K562 (cell line): ENCODE data around the gene MCM5. TPM values are rescaled to one million over a fixed set of nuclear protein-coding genes. Genes with fewer than 3 reads are reported as not detected.
A peak's percentile ranks its signal among the peaks of the same experiment; 100 is the strongest.

Experiments
- ATAC-seq: fragments of 200-7000 bp; cut with Tn5 transposase; 3 replicates; pipeline ENCODE4 v1.9.1; 2020; ENCODE audit warnings: moderate library complexity
- BruUV-seq: library from RNA; stranded (reverse); fragments of 400-500 nt; replicated peaks from 2 replicates; lab custom pipeline; 2021; lab: Mats Ljungman, UMichigan
- CTCF ChIA-PET: fragments of 300-600 bp; formaldehyde crosslinking; extraction: SDS; loops from one replicate; lab custom pipeline; 2021; ENCODE audit warnings: low intra/inter-chr PET ratio; lab: Yijun Ruan, JAX
- POLR2A ChIA-PET: fragments of 300-600, 350-650 bp; sonication (Branson Sonifier 250); formaldehyde crosslinking; extraction: SDS; loops from one replicate; lab custom pipeline; 2021; ENCODE audit warnings: antibody characterized with exemption, inconsistent platforms; lab: Yijun Ruan, JAX
- DNase-seq, 4 experiments: peaks; one replicate each; pipeline versions ENCODE4 v3.0.0 to v3.0.0-alpha.2; 2011 to 2018; ENCODE audit warnings: low spot score in 3 of 4, mixed read lengths in 3 of 4; ENCODE audit errors: extremely low read depth in 1 of 4
- FAIRE-seq: peaks from 2 replicates; lab custom pipeline; 2011; peaks lifted over from hg19 to GRCh38; lab: Jason Lieb, UNC
- H2AFZ ChIP-seq: 2 replicates; pipeline ENCODE4 v1.6.0; 2011; ENCODE audit warnings: low read depth, low read length, control low read depth, inconsistent platforms
- H3K27ac ChIP-seq: fragments of 200-600 bp; 3 replicates; pipeline ENCODE4 v1.8.0; 2011; ENCODE audit warnings: low read depth, mild to moderate bottlenecking, control low read depth, inconsistent platforms, low read length, moderate library complexity, mixed read lengths; ENCODE audit errors: extremely low read depth
- H3K27me3 ChIP-seq, 2 experiments: fragments of 300-600 bp in 1 of 2; 2 replicates in 1 of 2; 3 replicates in 1 of 2; pipeline versions ENCODE4 v1.6.0 to v1.8.0; 2011; ENCODE audit warnings: inconsistent platforms in 2 of 2, low read length in 2 of 2, mild to moderate bottlenecking in 1 of 2, mixed read lengths in 1 of 2, moderate library complexity in 1 of 2; ENCODE audit not compliant: control insufficient read depth in 2 of 2, insufficient read depth in 2 of 2
- H3K36me3 ChIP-seq: fragments of 300-600 bp; 3 replicates; pipeline ENCODE4 v1.8.0; 2011; ENCODE audit warnings: mild to moderate bottlenecking, low read length, inconsistent platforms; ENCODE audit not compliant: control insufficient read depth, insufficient read depth
- H3K4me1 ChIP-seq, 2 experiments: fragments of 200-600 bp in 1 of 2; replicated peaks in 1 of 2; 2 replicates in 1 of 2; 3 replicates in 1 of 2; pipeline versions ENCODE4 v1.5.1 to v1.8.0; 2011; ENCODE audit warnings: inconsistent platforms in 2 of 2, low read length in 2 of 2, mild to moderate bottlenecking in 1 of 2, mixed read lengths in 1 of 2, moderate library complexity in 1 of 2; ENCODE audit not compliant: control insufficient read depth in 2 of 2, insufficient read depth in 2 of 2
- H3K4me2 ChIP-seq: 2 replicates; pipeline ENCODE4 v1.6.1; 2011; ENCODE audit warnings: low read length, control low read depth, inconsistent platforms, mixed read lengths; ENCODE audit not compliant: insufficient read depth
- H3K4me3 ChIP-seq: fragments of 200-600 bp; sonication (generic), shearing (Covaris generic); 2 replicates; pipeline ENCODE4 v1.5.1; 2016; ENCODE audit warnings: control low read depth, inconsistent platforms
- H3K79me2 ChIP-seq: fragments of 200-600 bp; 3 replicates; pipeline ENCODE4 v1.8.0; 2011; ENCODE audit warnings: low read length, inconsistent platforms; ENCODE audit not compliant: control insufficient read depth, insufficient read depth
- H3K9ac ChIP-seq, 2 experiments: 2 replicates each; pipeline versions ENCODE4 v1.6.0 to v1.6.1; 2011; ENCODE audit warnings: low read depth in 2 of 2, low read length in 2 of 2, control low read depth in 1 of 2, inconsistent platforms in 1 of 2, mild to moderate bottlenecking in 1 of 2, mixed read lengths in 1 of 2; ENCODE audit not compliant: insufficient read depth in 1 of 2
- H3K9me1 ChIP-seq: one replicate; pipeline ENCODE4 v1.6.0; 2011; ENCODE audit warnings: inconsistent platforms, mild to moderate bottlenecking, low read length, moderate library complexity; ENCODE audit not compliant: control insufficient read depth, insufficient read depth
- H3K9me3 ChIP-seq: replicated peaks from 2 replicates; pipeline ENCODE4 v1.5.1; 2011; ENCODE audit warnings: low read depth, low read length, inconsistent platforms; ENCODE audit not compliant: control insufficient read depth, insufficient read depth
- H4K20me1 ChIP-seq: replicated peaks from 2 replicates; pipeline ENCODE4 v1.6.1; 2011; ENCODE audit warnings: low read length, inconsistent platforms, mixed read lengths; ENCODE audit not compliant: control insufficient read depth, insufficient read depth
- CEBPZ ChIP-seq: fragments of 150-350 bp; IDR thresholded peaks from 2 replicates; pipeline ENCODE4 v1.6.1; 2014; ENCODE audit warnings: low read depth, mild to moderate bottlenecking, low read length, borderline replicate concordance
- CREBBP ChIP-seq: IDR thresholded peaks from one replicate; pipeline ENCODE4 v1.6.1; 2012; ENCODE audit warnings: low read depth, mild to moderate bottlenecking, control low read depth, inconsistent platforms, low read length
- ZFP36 ChIP-seq: fragments of 150-350 bp; IDR thresholded peaks from 2 replicates; pipeline ENCODE4 v1.6.1; 2018; ENCODE audit warnings: low read length, low read depth; ENCODE audit not compliant: partially characterized antibody
- WGBS: fragments of 100-300 bp; shearing (Covaris generic); methylation state at CpG from one replicate; pipeline ENCODE4 v1.1.6; 2016; ENCODE audit warnings: low coverage, mixed read lengths; ENCODE audit not compliant: insufficient coverage; ENCODE audit errors: missing lambda C conversion rate; 5-methylcytosine and 5-hydroxymethylcytosine counted together
- in situ Hi-C: fragments of 300-500 bp; cut with MboI; formaldehyde crosslinking; loops from 4 replicates; pipeline ENCODE4 v1.15.0; 2018; ENCODE audit warnings: inconsistent platforms, mixed read lengths
- intact Hi-C: fragments of 100-400 bp; cut with micrococcal nuclease; formaldehyde crosslinking; loops from 2 replicates; pipeline ENCODE4 v1.14.2; 2022
- polyA plus RNA-seq, 8 experiments: library from polyadenylated mRNA; depleted of rRNA in 4 of 8; stranded (reverse) in 5 of 8; unstranded in 3 of 8; fragments of >200 nt; fragmentation: Nextera tagmentation in 2 of 8; fragmentation: Illumina TruSeq in 1 of 8; extraction: Ambion mirVana in 2 of 8; extraction: Trizol in 1 of 8; gene quantifications; 2 replicates each; pipeline versions ENCODE4 v1.2.1 to v1.2.3, GENCODE V29; 2011 to 2014; ENCODE audit warnings: inconsistent platforms in 1 of 8, missing spikeins in 1 of 8
- total RNA-seq, 7 experiments: library from RNA; depleted of rRNA in 6 of 7; stranded (reverse); fragments of >200 nt in 6 of 7; fragmentation: Illumina TruSeq in 2 of 7; extraction: Trizol in 2 of 7; gene quantifications; 2 replicates each; pipeline versions ENCODE4 v1.2.1 to v1.2.3, GENCODE V29; 2011 to 2021; ENCODE audit warnings: low replicate concordance in 1 of 7

Gene MCM5
- total and polyA plus RNA-seq, 9 of the 15 experiments (the other 6 are each of a cell fraction or from before 2014, with no cell fraction given) = 5.6 to 180 (median 66.1) TPM

GRCh38 chr22:35383679-35384071, 16.3 kb upstream of the MCM5 start (continued):
- TF ChIP-seq CEBPZ = no peak

GRCh38 chr22:35384527-35384926, 15.4 kb upstream of the MCM5 start:
- no peaks in the 10 kb centered on the region for H3K9me1 ChIP-seq
- no peaks in the 10 kb centered on the region for H3K79me2 ChIP-seq
- peak; percentile 58 for ATAC-seq
- no peak for DNase-seq
- no TSS peak for BruUV-seq
- in situ Hi-C loops (no loop called here), intact Hi-C loops (no loop called here)
- FAIRE-seq = no peak
- peaks cover 0 to 13% of the 10 kb centered on the region in 2 experiments; a peak in 3 of 5 replicates for H3K4me1 ChIP-seq
- H3K4me3 ChIP-seq = no peak overlapping the region
- 62% methylated on average over 4 of the region's 4 CpGs for WGBS
- no peaks in the 10 kb centered on the region for H4K20me1 ChIP-seq
- POLR2A ChIA-PET = interaction anchor here (0.8 to 3.6 kb wide), 3 partner anchors 9 to 15 kb away, joined by 3 to 14 read pairs (median 5); no protein-coding TSS in a partner anchor
- peak; percentile 36 for TF ChIP-seq ZFP36
- no peak for TF ChIP-seq CREBBP
- TF ChIP-seq, all 486 proteins: peak for 1
- Histone ChIP-seq H3K27ac (no peak overlapping the region), H3K4me2 (no peak overlapping the region), H3K9me3 (no peaks in the 10 kb centered on the region), H2AFZ (peak overlapping the region; percentile 68; the same call in 1 of the 2 replicates), H3K9ac (no peak overlapping the region), H3K36me3 (no peaks in the 10 kb centered on the region), H3K27me3 (no peaks in the 10 kb centered on the region)
- CTCF ChIA-PET = no interaction called here
